ENCODE measurements around the gene GNAS.

- TF ChIP-seq CTCF (IDR thresholded peaks at IDR 0.05) (no peak), POLR2A (IDR thresholded peaks at IDR 0.05) (no peak)
Observed at GRCh38 chr20:58883241-58883691, 30.8 kb downstream of the GNAS start.

All from right lobe of liver (tissue), 4 donors.